ENCODE results near the gene RAB13. TPM values are rescaled to one million over a fixed set of nuclear protein-coding genes. Genes with fewer than 3 reads are reported as not detected.

The RAB13 gene
- total RNA-seq, 5 donors from 2014 or later (not counting 1 experiment from before 2014, with no cell fraction given) = 0.91 to 3.6 (median 2.6) TPM

GRCh38 chr1:153956997-153957715 is 29.0 kb downstream of the RAB13 start:
- peak overlapping the region; percentile 89 for H3K27ac ChIP-seq (ENCODE audit: low read length)
- peak overlapping the region; percentile 95 to 97 (median 97) for H3K4me3 Mint-ChIP-seq
- H3K4me3 ChIP-seq (ENCODE audit: control insufficient read depth in 1 of 2, extremely low read depth in 1 of 2, low read length in 1 of 2) = peak overlapping the region; percentile 82 to 95
- H3K27me3 ChIP-seq (replicated peaks in 1 of 2; ENCODE audit: control insufficient read depth in 2 of 2, extremely low read depth in 1 of 2, insufficient read depth in 2 of 2, low read length in 1 of 2) = no peaks in the 10 kb centered on the region
- H3K36me3 Mint-ChIP-seq = peaks cover 18% of the 10 kb centered on the region
- peaks cover 50 to 63% (median 57%) of the 10 kb centered on the region in 3 donors for H3K4me1 Mint-ChIP-seq
- ATAC-seq (replicated peaks in 1 of 4) (no peak), DNase-seq (no peak)
- 15% methylated on average over 4 of the region's 6 CpGs for WGBS (ENCODE audit: insufficient coverage)
- no peaks in the 10 kb centered on the region for H3K27me3 Mint-ChIP-seq
- peaks cover 6 to 34% of the 10 kb centered on the region in 2 donors for H3K36me3 ChIP-seq (ENCODE audit: control insufficient read depth in 2 of 2, extremely low read depth in 1 of 2, insufficient read depth in 1 of 2, low read length in 1 of 2)
- peak overlapping the region; percentile 96 for H3K27ac Mint-ChIP-seq
- H3K9me3 Mint-ChIP-seq = no peaks in the 10 kb centered on the region
- H3K9me3 ChIP-seq = no peaks in the 10 kb centered on the region
- ChIA-PET CTCF (interaction anchor here (0.6 to 1.9 kb wide), 4 partner anchors 9 to 85 kb away, joined by 3 to 7 read pairs (median 4); partner anchors contain the start of genes CREB3L4 (in 1 of the 2) and DENND4B (in 1 of the 2)), POLR2A (interaction anchor here (0.7 to 1.6 kb wide), 4 partner anchors 9 to 149 kb away, joined by 3 to 9 read pairs (median 4); no protein-coding TSS in a partner anchor)
- peaks cover 21 to 53% of the 10 kb centered on the region in 2 experiments for H3K4me1 ChIP-seq (ENCODE audit: control insufficient read depth in 1 of 2, extremely low read depth in 1 of 2, insufficient read depth in 2 of 2, low read length in 2 of 2)

- H3K4me1 ChIP-seq (ENCODE audit: control insufficient read depth in 1 of 2, extremely low read depth in 1 of 2, insufficient read depth in 2 of 2, low read length in 2 of 2) = peaks cover 21 to 53% of the 10 kb centered on the region in 2 experiments
- Mint-ChIP-seq H3K36me3 (peaks cover 31% of the 10 kb centered on the region), H3K27ac (peak overlapping the region in 1 of 2 donors; percentile 36), H3K4me1 (peaks cover 42 to 58% (median 47%) of the 10 kb centered on the region in 3 donors), H3K27me3 (no peaks in the 10 kb centered on the region), H3K4me3 (peak overlapping the region in 1 of 3 donors; percentile 97), H3K9me3 (no peaks in the 10 kb centered on the region)
- no peak overlapping the region for H3K27ac ChIP-seq (ENCODE audit: low read length)
- no peaks in the 10 kb centered on the region for H3K27me3 ChIP-seq (replicated peaks in 1 of 2; ENCODE audit: control insufficient read depth in 2 of 2, extremely low read depth in 1 of 2, insufficient read depth in 2 of 2, low read length in 1 of 2)
- no peak overlapping the region for H3K4me3 ChIP-seq (ENCODE audit: control insufficient read depth in 1 of 2, extremely low read depth in 1 of 2, low read length in 1 of 2)
- 100% methylated on average over 1 of the region's 10 CpGs for WGBS (ENCODE audit: insufficient coverage)
- no peaks in the 10 kb centered on the region for H3K9me3 ChIP-seq
- peaks cover 14 to 54% of the 10 kb centered on the region in 2 donors for H3K36me3 ChIP-seq (ENCODE audit: control insufficient read depth in 2 of 2, extremely low read depth in 1 of 2, insufficient read depth in 1 of 2, low read length in 1 of 2)
- ATAC-seq (replicated peaks in 1 of 4) (no peak), DNase-seq (no peak)
- ChIA-PET CTCF (interaction anchor here in 1 of 2 donors (0.7 kb wide), 2 partner anchors 23 to 147 kb away, joined by 7 to 8 read pairs; partner anchors contain the start of gene JTB), POLR2A (no interaction called here)
These were observed 31.3 kb downstream of the RAB13 start for GRCh38 chr1:153954826-153955225.

GRCh38 chr1:153953859-153954365 is 32.2 kb downstream of the RAB13 start:
- Histone ChIP-seq H3K9me3 (no peaks in the 10 kb centered on the region), H3K27me3 (replicated peaks in 1 of 2; ENCODE audit: control insufficient read depth in 2 of 2, extremely low read depth in 1 of 2, insufficient read depth in 2 of 2, low read length in 1 of 2) (no peaks in the 10 kb centered on the region), H3K36me3 (ENCODE audit: control insufficient read depth in 2 of 2, extremely low read depth in 1 of 2, insufficient read depth in 1 of 2, low read length in 1 of 2) (peaks cover 18 to 59% of the 10 kb centered on the region in 2 donors), H3K4me1 (ENCODE audit: control insufficient read depth in 1 of 2, extremely low read depth in 1 of 2, insufficient read depth in 2 of 2, low read length in 2 of 2) (peaks cover 21 to 51% of the 10 kb centered on the region in 2 experiments), H3K4me3 (ENCODE audit: control insufficient read depth in 1 of 2, extremely low read depth in 1 of 2, low read length in 1 of 2) (no peak overlapping the region), H3K27ac (ENCODE audit: low read length) (no peak overlapping the region)
- POLR2A ChIA-PET = interaction anchor here in 1 of 2 donors (0.6 kb wide), 1 partner anchor 1581 kb away, joined by 4 read pairs; no protein-coding TSS in a partner anchor
- H3K27me3 Mint-ChIP-seq = no peaks in the 10 kb centered on the region
- H3K4me3 Mint-ChIP-seq = peak overlapping the region in 2 of 3 donors; percentile 17 to 60
- ATAC-seq (replicated peaks in 1 of 4) (no peak), DNase-seq (no peak)
- peaks cover 31% of the 10 kb centered on the region for H3K36me3 Mint-ChIP-seq
- peak overlapping the region; percentile 74 to 76 for H3K27ac Mint-ChIP-seq
- H3K9me3 Mint-ChIP-seq = no peaks in the 10 kb centered on the region
- WGBS (ENCODE audit: insufficient coverage) = 94% methylated on average over 3 of the region's 4 CpGs
- CTCF ChIA-PET = interaction anchor here in 1 of 2 donors (0.6 to 1.0 kb wide), 2 partner anchors 22 to 33 kb away, joined by 3 to 4 read pairs; no protein-coding TSS in a partner anchor
- peaks cover 42 to 54% (median 47%) of the 10 kb centered on the region in 3 donors for H3K4me1 Mint-ChIP-seq

GRCh38 chr1:153951801-153952200 is 34.3 kb downstream of the RAB13 start:
- Mint-ChIP-seq H3K27me3 (no peaks in the 10 kb centered on the region), H3K9me3 (no peaks in the 10 kb centered on the region), H3K4me3 (no peak overlapping the region), H3K27ac (peak overlapping the region in 1 of 2 donors; percentile 48), H3K36me3 (peaks cover 36% of the 10 kb centered on the region), H3K4me1 (peaks cover 31 to 46% (median 36%) of the 10 kb centered on the region in 3 donors)
- DNase-seq (no peak), ATAC-seq (replicated peaks in 1 of 4) (no peak)
- Histone ChIP-seq H3K9me3 (no peaks in the 10 kb centered on the region), H3K36me3 (ENCODE audit: control insufficient read depth in 2 of 2, extremely low read depth in 1 of 2, insufficient read depth in 1 of 2, low read length in 1 of 2) (peaks cover 19 to 76% of the 10 kb centered on the region in 2 donors), H3K4me1 (ENCODE audit: control insufficient read depth in 1 of 2, extremely low read depth in 1 of 2, insufficient read depth in 2 of 2, low read length in 2 of 2) (peaks cover 13 to 45% of the 10 kb centered on the region in 2 experiments), H3K27me3 (replicated peaks in 1 of 2; ENCODE audit: control insufficient read depth in 2 of 2, extremely low read depth in 1 of 2, insufficient read depth in 2 of 2, low read length in 1 of 2) (no peaks in the 10 kb centered on the region), H3K27ac (ENCODE audit: low read length) (no peak overlapping the region), H3K4me3 (ENCODE audit: control insufficient read depth in 1 of 2, extremely low read depth in 1 of 2, low read length in 1 of 2) (no peak overlapping the region)
- ChIA-PET POLR2A (no interaction called here), CTCF (no interaction called here)
- WGBS (ENCODE audit: insufficient coverage) = no CpG with 5 or more reads among the region's 2 CpGs

- Histone ChIP-seq H3K27me3 (replicated peaks in 1 of 2; ENCODE audit: control insufficient read depth in 2 of 2, extremely low read depth in 1 of 2, insufficient read depth in 2 of 2, low read length in 1 of 2) (no peaks in the 10 kb centered on the region), H3K9me3 (no peaks in the 10 kb centered on the region), H3K36me3 (ENCODE audit: control insufficient read depth in 2 of 2, extremely low read depth in 1 of 2, insufficient read depth in 1 of 2, low read length in 1 of 2) (peaks cover 19 to 76% of the 10 kb centered on the region in 2 donors), H3K4me3 (ENCODE audit: control insufficient read depth in 1 of 2, extremely low read depth in 1 of 2, low read length in 1 of 2) (no peak overlapping the region), H3K4me1 (ENCODE audit: control insufficient read depth in 1 of 2, extremely low read depth in 1 of 2, insufficient read depth in 2 of 2, low read length in 2 of 2) (peaks cover 7 to 41% of the 10 kb centered on the region in 2 experiments), H3K27ac (ENCODE audit: low read length) (no peak overlapping the region)
- no peak for ATAC-seq (replicated peaks in 1 of 4)
- 97% methylated on average over 11 of the region's 11 CpGs for WGBS (ENCODE audit: insufficient coverage)
- DNase-seq = no peak
- H3K4me1 Mint-ChIP-seq = peaks cover 25 to 42% (median 32%) of the 10 kb centered on the region in 3 donors
- no peaks in the 10 kb centered on the region for H3K9me3 Mint-ChIP-seq
- ChIA-PET POLR2A (no interaction called here), CTCF (no interaction called here)
- H3K27ac Mint-ChIP-seq = peak overlapping the region in 1 of 2 donors; percentile 13
- no peak overlapping the region for H3K4me3 Mint-ChIP-seq
- H3K27me3 Mint-ChIP-seq = no peaks in the 10 kb centered on the region
- H3K36me3 Mint-ChIP-seq = peaks cover 36% of the 10 kb centered on the region
These were observed 35.0 kb downstream of the RAB13 start for GRCh38 chr1:153951183-153951582.

GRCh38 chr1:153946622-153947241 is 39.4 kb downstream of the RAB13 start, which contains the start of gene DENND4B:
Gene DENND4B, minus strand, starts transcription at chr1:153946718. Its CDS starts 2,344 bp downstream, at chr1:153944374.
- no peaks in the 10 kb centered on the region for H3K27me3 ChIP-seq (replicated peaks in 1 of 2; ENCODE audit: control insufficient read depth in 2 of 2, extremely low read depth in 1 of 2, insufficient read depth in 2 of 2, low read length in 1 of 2)
- H3K27me3 Mint-ChIP-seq = no peaks in the 10 kb centered on the region
- H3K27ac ChIP-seq (ENCODE audit: low read length) = peak within 1 kb of the TSS; percentile 84
- peak; percentile 63 to 68 (median 66) for ATAC-seq (replicated peaks in 1 of 4)
- peaks cover 9 to 44% of the 10 kb centered on the region in 2 experiments for H3K4me1 ChIP-seq (ENCODE audit: control insufficient read depth in 1 of 2, extremely low read depth in 1 of 2, insufficient read depth in 2 of 2, low read length in 2 of 2)
- WGBS (ENCODE audit: insufficient coverage) = 3% methylated on average over 24 of the region's 28 CpGs
- peaks cover 30 to 40% (median 34%) of the 10 kb centered on the region in 3 donors for H3K4me1 Mint-ChIP-seq
- H3K4me3 ChIP-seq (ENCODE audit: control insufficient read depth in 1 of 2, extremely low read depth in 1 of 2, low read length in 1 of 2) = peak within 1 kb of the TSS; percentile 70 to 83
- POLR2A ChIA-PET = interaction anchor here (0.5 to 2.6 kb wide), 4 partner anchors 10 to 41 kb away, joined by 3 to 10 read pairs (median 6); partner anchors contain the start of gene GATAD2B (in 1 of the 2)
- H3K9me3 ChIP-seq = no peaks in the 10 kb centered on the region
- peak within 1 kb of the TSS; percentile 91 to 94 (median 92) for H3K4me3 Mint-ChIP-seq
- H3K36me3 Mint-ChIP-seq = peaks cover 23% of the 10 kb centered on the region
- DNase-seq = peak; percentile 33 to 83 (median 60)
- CTCF ChIA-PET = interaction anchor here (0.6 to 4.3 kb wide), 13 partner anchors 10 to 168 kb away, joined by 3 to 25 read pairs (median 6); partner anchors contain the start of genes CREB3L4 (in 1 of the 2), GATAD2B (in 1 of the 2), JTB (in 1 of the 2) and RPS27 (in 1 of the 2)
- H3K36me3 ChIP-seq (ENCODE audit: control insufficient read depth in 2 of 2, extremely low read depth in 1 of 2, insufficient read depth in 1 of 2, low read length in 1 of 2) = peaks cover 16 to 67% of the 10 kb centered on the region in 2 donors
- H3K9me3 Mint-ChIP-seq = no peaks in the 10 kb centered on the region
- H3K27ac Mint-ChIP-seq = peak within 1 kb of the TSS; percentile 90 to 96

Data from T-cell (primary cell).